GM12878 (cell line): ENCODE results near the gene FBXO5.

Source experiments
- BCLAF1 ChIP-seq: fragments of 450-650 bp; IDR thresholded peaks from 2 replicates; pipeline ENCODE4 v1.6.1; 2017; ENCODE audit warnings: antibody characterized with exemption, mild to moderate bottlenecking, moderate library complexity
- CREB1 ChIP-seq: IDR thresholded peaks from 2 replicates; pipeline ENCODE4 v1.6.1; 2012; ENCODE audit warnings: low read depth, mild to moderate bottlenecking, inconsistent platforms
- CTCF ChIP-seq, 3 experiments: IDR thresholded peaks in 2 of 3; conservative IDR thresholded peaks in 1 of 3; 2 replicates each; pipeline ENCODE4 v1.5.1; 2011; ENCODE audit warnings: low read depth in 3 of 3, low read length in 3 of 3, mild to moderate bottlenecking in 3 of 3, control low read depth in 2 of 3, moderate library complexity in 2 of 3, inconsistent platforms in 1 of 3, mixed read lengths in 1 of 3; ENCODE audit not compliant: control insufficient read depth in 2 of 3, insufficient read depth in 1 of 3; ENCODE audit errors: extremely low read depth in 1 of 3
- EP300 ChIP-seq, 2 experiments: fragments of 150-350 bp in 1 of 2; IDR thresholded peaks; 2 replicates each; pipeline ENCODE4 v1.6.1; 2011 to 2012; ENCODE audit warnings: low read depth in 2 of 2, low read length in 2 of 2, borderline replicate concordance in 1 of 2, improper control_type of control experiment in 1 of 2, inconsistent platforms in 1 of 2; ENCODE audit not compliant: control insufficient read depth in 1 of 2
- MAX ChIP-seq: IDR thresholded peaks from 2 replicates; pipeline ENCODE4 v1.6.1; 2012; ENCODE audit warnings: low read depth, low read length, improper control_type of control experiment
- POLR2AphosphoS5 ChIP-seq: IDR thresholded peaks from 2 replicates; pipeline ENCODE4 v1.6.1; 2011; ENCODE audit warnings: mild to moderate bottlenecking, low read length, inconsistent platforms
- PRDM15 ChIP-seq: fragments of 450-650 bp; formaldehyde crosslinking; IDR thresholded peaks from 2 replicates; pipeline ENCODE4 v1.4.0; 2020; ENCODE audit warnings: mild to moderate bottlenecking, moderate library complexity
- RFX5 ChIP-seq: IDR thresholded peaks from 2 replicates; pipeline ENCODE4 v1.6.1; 2011; ENCODE audit warnings: low read depth, low read length, improper control_type of control experiment
- SMC3 ChIP-seq: IDR thresholded peaks from 2 replicates; pipeline ENCODE4 v1.6.1; 2011; ENCODE audit warnings: low read length, improper control_type of control experiment, borderline replicate concordance
- STAT1 ChIP-seq: fragments of 450-650 bp; conservative IDR thresholded peaks from 2 replicates; pipeline ENCODE4 v1.6.1; 2014; ENCODE audit warnings: antibody characterized with exemption, mild to moderate bottlenecking
- ZNF274 ChIP-seq: IDR thresholded peaks from one replicate; pipeline ENCODE4 v1.8.0; 2011; ENCODE audit not compliant: insufficient read length, insufficient read depth

- TF ChIP-seq STAT1 (no peak), EP300 (IDR thresholded peaks at IDR 0.05; ENCODE audit: borderline replicate concordance in 1 of 2, control insufficient read depth in 1 of 2, low read depth in 2 of 2, low read length in 2 of 2) (no peak), POLR2AphosphoS5 (no peak), BCLAF1 (no peak), ZNF274 (no peak), CTCF (IDR thresholded peaks at IDR 0.05 in 2 of 3, conservative IDR thresholded peaks at IDR 0.05 in 1 of 3; ENCODE audit: control insufficient read depth in 2 of 3, extremely low read depth in 1 of 3, insufficient read depth in 1 of 3, low read depth in 3 of 3, low read length in 3 of 3) (no peak), MAX (no peak), CREB1 (0 out of 2 replicates have a peak, but pooled peaks have one; percentile 8), PRDM15 (no peak), SMC3 (no peak), RFX5 (no peak)
Measured at GRCh38 chr6:153001767-153002612, 19.1 kb upstream of the FBXO5 start.
